ENCODE data around the gene ACVRL1. TPM values are rescaled to one million over a fixed set of nuclear protein-coding genes. Genes with fewer than 3 reads are reported as not detected.
A peak's percentile ranks its signal among the peaks of the same experiment; 100 is the strongest.

ACVRL1 gene
- total and polyA plus RNA-seq, 9 of the 15 experiments (the other 6 are each of a cell fraction or from before 2014, with no cell fraction given) = 0.07 to 1.4 (median 0.30) TPM

- Histone ChIP-seq H3K4me1 (replicated peaks in 1 of 2; ENCODE audit: control insufficient read depth in 2 of 2, insufficient read depth in 2 of 2, low read length in 2 of 2) (peaks cover 42% of the 10 kb centered on the region in 2 experiments), H3K9ac (ENCODE audit: insufficient read depth in 1 of 2, low read depth in 2 of 2, low read length in 2 of 2) (no peak overlapping the region), H3K79me2 (ENCODE audit: control insufficient read depth, insufficient read depth, low read length) (no peaks in the 10 kb centered on the region), H3K4me2 (ENCODE audit: insufficient read depth, low read length) (no peak overlapping the region), H3K9me1 (ENCODE audit: control insufficient read depth, insufficient read depth, low read length) (no peaks in the 10 kb centered on the region), H3K27me3 (ENCODE audit: control insufficient read depth in 2 of 2, insufficient read depth in 2 of 2, low read length in 2 of 2) (no peaks in the 10 kb centered on the region), H3K36me3 (ENCODE audit: control insufficient read depth, insufficient read depth, low read length) (no peaks in the 10 kb centered on the region), H3K27ac (ENCODE audit: extremely low read depth, low read depth, low read length) (no peak overlapping the region), H3K9me3 (replicated peaks; ENCODE audit: control insufficient read depth, insufficient read depth, low read depth, low read length) (no peaks in the 10 kb centered on the region), H4K20me1 (replicated peaks; ENCODE audit: control insufficient read depth, insufficient read depth, low read length) (peaks cover 8% of the 10 kb centered on the region), H3K4me3 (no peak overlapping the region), H2AFZ (ENCODE audit: low read depth, low read length) (no peak overlapping the region)
- in situ Hi-C loops (cut with MboI) = no loop called here
- no peak for DNase-seq (ENCODE audit: extremely low read depth in 1 of 4, low spot score in 3 of 4)
- no peak for FAIRE-seq
- 44% methylated on average over 2 of the region's 2 CpGs for WGBS (ENCODE audit: insufficient coverage, low coverage, missing lambda C conversion rate)
- POLR2A ChIA-PET = interaction anchor here (1.2 kb wide), 1 partner anchor 38 kb away, joined by 3 read pairs; no protein-coding TSS in a partner anchor
- no peak for TF ChIP-seq E2F1 (CRISPR knock-in tag; IDR thresholded peaks at IDR 0.05)
- no peak for TF ChIP-seq ZNF232 (CRISPR knock-in tag; IDR thresholded peaks at IDR 0.05)
- CTCF ChIA-PET (ENCODE audit: low intra/inter-chr PET ratio) = no interaction called here
- ATAC-seq = no peak
- BruUV-seq (replicated peaks) = no TSS peak
- intact Hi-C loops (cut with micrococcal nuclease) = no loop called here
Measured at GRCh38 chr12:51922146-51922545, 14.8 kb downstream of the ACVRL1 start.

- Histone ChIP-seq H3K9me3 (replicated peaks; ENCODE audit: control insufficient read depth, insufficient read depth, low read depth, low read length) (no peaks in the 10 kb centered on the region), H3K9ac (ENCODE audit: insufficient read depth in 1 of 2, low read depth in 2 of 2, low read length in 2 of 2) (no peak overlapping the region; a peak in 1 of 4 replicates), H2AFZ (ENCODE audit: low read depth, low read length) (peak overlapping the region; percentile 33; the same call in 1 of the 2 replicates), H3K9me1 (ENCODE audit: control insufficient read depth, insufficient read depth, low read length) (no peaks in the 10 kb centered on the region), H3K4me3 (no peak overlapping the region), H3K79me2 (ENCODE audit: control insufficient read depth, insufficient read depth, low read length) (no peaks in the 10 kb centered on the region), H3K27me3 (ENCODE audit: control insufficient read depth in 2 of 2, insufficient read depth in 2 of 2, low read length in 2 of 2) (no peaks in the 10 kb centered on the region), H3K36me3 (ENCODE audit: control insufficient read depth, insufficient read depth, low read length) (no peaks in the 10 kb centered on the region), H3K4me2 (ENCODE audit: insufficient read depth, low read length) (no peak overlapping the region), H4K20me1 (replicated peaks; ENCODE audit: control insufficient read depth, insufficient read depth, low read length) (peaks cover 8% of the 10 kb centered on the region; the same call in 1 of the 2 replicates), H3K27ac (ENCODE audit: extremely low read depth, low read depth, low read length) (no peak overlapping the region), H3K4me1 (replicated peaks in 1 of 2; ENCODE audit: control insufficient read depth in 2 of 2, insufficient read depth in 2 of 2, low read length in 2 of 2) (peaks cover 36 to 40% of the 10 kb centered on the region in 2 experiments)
- ChIA-PET POLR2A (interaction anchor here (0.7 to 1.8 kb wide), 4 partner anchors 8 to 1203 kb away, joined by 3 to 5 read pairs (median 4); no protein-coding TSS in a partner anchor), CTCF (ENCODE audit: low intra/inter-chr PET ratio) (interaction anchor here (0.7 to 1.8 kb wide), 2 partner anchors 15 to 28 kb away, joined by 3 to 11 read pairs; no protein-coding TSS in a partner anchor)
- no TSS peak for BruUV-seq (replicated peaks)
- in situ Hi-C loops (cut with MboI) = no loop called here
- no peak for FAIRE-seq
- DNase-seq (ENCODE audit: extremely low read depth in 1 of 4, low spot score in 3 of 4) = no peak
- intact Hi-C loops (cut with micrococcal nuclease) = loop anchor here (1.0 kb wide), 1 partner anchor 28 kb away; no protein-coding TSS in a partner anchor
- ATAC-seq = no peak
- 43% methylated on average over 15 of the region's 16 CpGs for WGBS (ENCODE audit: insufficient coverage, low coverage, missing lambda C conversion rate)
- TF ChIP-seq ZBTB43 (CRISPR knock-in tag; IDR thresholded peaks at IDR 0.05) (no peak), ZNF518B (CRISPR knock-in tag; IDR thresholded peaks at IDR 0.05) (no peak), CEBPB (tag; IDR thresholded peaks at IDR 0.05) (peak; percentile 52; the same call in 1 of the 2 replicates), ZNF143 (CRISPR knock-in tag; IDR thresholded peaks at IDR 0.05) (no peak), CBX1 (IDR thresholded peaks at IDR 0.05; ENCODE audit: low read depth) (no peak), ZNF766 (CRISPR knock-in tag; conservative IDR thresholded peaks at IDR 0.05) (no peak)
Measured at GRCh38 chr12:51922762-51923505, 15.6 kb downstream of the ACVRL1 start.
